Stimulated activated CD4-positive, alpha-beta T cell treated with anti-CD3 and anti-CD28 coated beads, Interleukin-1b, Interleukin-23, amount 100 ng/mL, for 24 hours (primary cell): Measurements from ENCODE around the gene SLC13A2.
A peak's percentile ranks its signal among the peaks of the same experiment; 100 is the strongest.

Source experiments
- DNase-seq, 4 experiments: peaks; one replicate each; pipeline ENCODE4 v3.0.0-alpha.2; 2020; ENCODE audit warnings: low read depth in 4 of 4, low spot score in 1 of 4

The SLC13A2 gene

GRCh38 chr17:28491860-28492259, 18.4 kb downstream of the SLC13A2 start:
- DNase-seq: no peak

DNA sequence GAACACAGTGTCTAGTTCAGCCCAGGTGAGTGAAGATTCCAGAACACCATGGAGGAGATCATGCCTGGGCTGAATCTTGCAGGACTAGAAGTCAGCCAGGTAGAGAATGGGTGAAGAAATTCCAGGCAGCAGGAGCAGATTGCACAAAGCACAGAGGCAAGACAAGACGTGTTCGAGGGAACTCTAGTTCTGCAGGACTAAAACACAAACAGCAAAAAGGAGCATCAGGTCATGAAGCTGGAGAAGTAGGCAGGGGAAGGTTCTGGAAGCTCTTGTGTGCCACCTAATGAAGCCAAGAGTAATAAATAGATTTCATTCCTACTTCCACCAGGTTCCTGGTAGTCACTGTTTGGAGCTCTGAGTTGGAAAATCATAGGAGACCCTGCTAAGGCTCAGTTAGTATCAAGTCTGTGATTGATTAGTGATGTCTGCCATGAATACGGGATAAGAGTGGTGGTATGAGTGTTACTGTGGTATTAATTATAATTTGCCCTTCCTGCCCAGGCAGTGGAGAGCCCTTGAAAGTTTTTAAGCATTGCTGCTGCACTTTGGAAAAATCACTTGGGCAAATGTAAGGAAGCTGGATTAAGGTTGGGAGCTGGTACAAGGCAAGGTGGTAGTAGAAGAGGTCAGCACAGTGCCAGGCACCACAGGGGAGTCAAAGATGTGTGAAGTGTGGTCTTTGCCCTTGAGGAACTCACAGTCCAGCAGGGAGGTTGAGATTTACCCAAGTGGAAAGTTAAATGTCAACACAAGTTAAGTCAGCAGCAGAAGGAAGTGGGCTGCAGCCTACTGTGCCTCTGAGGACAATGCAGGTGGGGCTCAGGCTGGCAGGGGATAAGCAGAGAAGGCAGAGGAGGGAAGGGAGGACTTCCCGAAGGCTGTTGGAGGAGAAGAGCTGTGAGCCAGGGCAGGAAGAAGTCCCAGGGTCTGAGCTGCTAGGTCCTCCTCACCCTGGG, 19.2 kb downstream of the SLC13A2 start:
- DNase-seq: no peak

DNA sequence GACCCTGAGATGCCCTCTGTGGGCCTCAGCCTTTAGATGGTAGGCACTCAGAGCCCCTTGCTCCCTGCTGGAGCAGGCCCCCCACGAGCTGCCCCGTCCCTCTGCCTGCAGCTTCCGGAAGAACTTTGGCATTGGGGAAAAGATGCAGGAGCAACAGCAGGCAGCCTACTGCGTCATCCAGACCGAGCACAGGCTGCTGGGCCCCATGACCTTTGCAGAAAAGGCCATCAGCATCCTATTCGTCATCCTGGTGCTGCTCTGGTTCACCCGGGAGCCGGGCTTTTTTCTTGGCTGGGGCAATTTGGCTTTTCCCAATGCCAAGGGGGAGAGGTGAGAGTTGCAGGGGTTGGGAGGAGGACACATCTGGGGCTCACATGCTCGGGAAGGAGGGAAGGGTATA, 20.0 kb downstream of the SLC13A2 start:
- no peak for DNase-seq

DNA sequence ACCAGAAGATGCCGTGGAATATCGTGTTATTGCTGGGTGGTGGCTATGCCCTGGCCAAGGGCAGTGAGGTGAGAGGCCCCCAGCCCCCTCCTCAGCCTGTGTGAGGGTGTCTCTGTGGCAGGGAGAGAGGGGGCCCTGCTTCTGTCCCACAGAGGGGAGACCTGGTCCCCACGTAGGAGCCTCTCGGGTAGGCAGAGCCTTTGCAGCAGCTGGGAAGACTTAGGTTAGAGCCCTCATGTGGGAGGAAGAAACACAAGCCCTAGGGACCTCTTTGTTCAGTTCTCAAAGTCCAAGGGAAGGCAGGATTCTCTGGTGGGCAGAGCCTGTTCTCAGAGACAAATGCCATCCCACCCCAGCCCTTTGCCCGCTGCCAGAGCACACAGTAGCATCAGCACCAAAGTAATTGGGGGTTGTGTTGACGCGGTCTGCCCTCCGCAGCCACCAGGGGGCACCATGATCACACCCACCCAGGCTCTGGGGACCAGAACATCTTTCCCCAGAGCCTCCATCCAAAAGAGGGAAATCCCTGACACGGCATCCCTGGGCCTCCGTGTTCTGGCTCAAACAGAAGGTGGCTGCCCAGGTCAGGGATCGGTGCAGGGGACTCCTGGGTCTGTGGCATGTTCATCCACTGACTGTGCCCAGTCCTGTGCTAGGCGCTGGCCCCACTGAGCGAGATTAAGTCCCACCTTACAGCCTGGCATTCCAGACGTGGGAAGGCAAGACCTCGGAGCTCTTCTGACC, 21.2 kb downstream of the SLC13A2 start:
- DNase-seq: peak; percentile 54 to 76 (median 72)

DNA sequence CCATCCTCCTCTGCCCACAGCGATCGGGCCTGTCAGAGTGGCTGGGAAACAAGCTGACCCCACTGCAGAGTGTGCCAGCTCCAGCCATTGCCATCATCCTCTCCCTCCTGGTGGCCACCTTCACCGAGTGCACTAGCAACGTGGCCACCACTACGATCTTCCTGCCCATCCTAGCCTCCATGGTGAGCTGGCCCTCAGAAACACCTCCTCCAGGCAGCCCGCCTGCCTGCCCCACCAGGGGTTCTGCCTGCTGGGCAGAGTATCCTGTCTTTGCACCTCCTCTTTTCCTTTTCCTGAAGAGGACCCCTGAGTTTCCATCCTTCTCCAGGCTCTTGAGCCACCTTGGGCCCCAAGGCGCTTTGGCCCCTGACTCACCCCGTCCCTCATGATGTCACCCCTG, 22.2 kb downstream of the SLC13A2 start:
- no peak for DNase-seq

DNA sequence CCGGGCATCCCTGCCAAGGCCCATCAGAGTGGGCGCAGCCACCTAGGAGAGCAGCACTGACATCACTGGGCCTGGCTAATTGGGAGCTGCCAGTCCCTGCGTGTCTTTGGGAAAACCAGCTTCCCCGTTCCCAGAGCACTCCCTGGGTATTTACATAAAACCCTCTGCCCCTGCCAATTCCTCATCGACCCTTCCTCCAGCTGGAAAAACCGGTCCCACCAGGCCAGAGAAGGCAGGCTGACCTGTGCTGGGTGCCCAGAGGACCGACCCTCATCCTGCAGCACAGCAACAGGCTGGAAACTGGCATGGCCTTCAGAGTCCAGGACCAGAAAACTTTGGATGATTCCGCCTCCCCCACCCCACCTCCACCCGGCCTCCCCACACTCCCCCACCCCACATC, 24.5 kb downstream of the SLC13A2 start:
- no peak for DNase-seq

GRCh38 chr17:28498652-28499363, 25.4 kb downstream of the SLC13A2 start:
- DNase-seq: no peak

DNA sequence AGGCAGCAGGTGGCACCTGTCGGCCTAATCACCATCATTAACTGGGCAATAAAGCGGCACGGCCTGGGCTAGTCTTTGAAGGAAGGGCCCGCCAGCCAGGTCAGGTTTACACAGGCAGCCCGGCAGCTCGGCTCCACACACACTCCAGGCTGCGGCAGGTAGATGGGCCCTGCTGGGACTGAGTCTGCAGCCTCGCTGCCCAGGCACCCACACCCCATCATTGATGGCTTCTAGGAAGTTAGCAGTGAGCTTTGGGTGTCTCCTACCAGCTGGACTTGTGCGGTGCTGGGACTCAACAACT, 25.9 kb downstream of the SLC13A2 start:
- no peak for DNase-seq

- DNase-seq: no peak
These were observed 26.4 kb downstream of the SLC13A2 start for GRCh38 chr17:28499684-28500357.

GRCh38 chr17:28500712-28501379, 27.4 kb downstream of the SLC13A2 start:
- DNase-seq: no peak

DNA sequence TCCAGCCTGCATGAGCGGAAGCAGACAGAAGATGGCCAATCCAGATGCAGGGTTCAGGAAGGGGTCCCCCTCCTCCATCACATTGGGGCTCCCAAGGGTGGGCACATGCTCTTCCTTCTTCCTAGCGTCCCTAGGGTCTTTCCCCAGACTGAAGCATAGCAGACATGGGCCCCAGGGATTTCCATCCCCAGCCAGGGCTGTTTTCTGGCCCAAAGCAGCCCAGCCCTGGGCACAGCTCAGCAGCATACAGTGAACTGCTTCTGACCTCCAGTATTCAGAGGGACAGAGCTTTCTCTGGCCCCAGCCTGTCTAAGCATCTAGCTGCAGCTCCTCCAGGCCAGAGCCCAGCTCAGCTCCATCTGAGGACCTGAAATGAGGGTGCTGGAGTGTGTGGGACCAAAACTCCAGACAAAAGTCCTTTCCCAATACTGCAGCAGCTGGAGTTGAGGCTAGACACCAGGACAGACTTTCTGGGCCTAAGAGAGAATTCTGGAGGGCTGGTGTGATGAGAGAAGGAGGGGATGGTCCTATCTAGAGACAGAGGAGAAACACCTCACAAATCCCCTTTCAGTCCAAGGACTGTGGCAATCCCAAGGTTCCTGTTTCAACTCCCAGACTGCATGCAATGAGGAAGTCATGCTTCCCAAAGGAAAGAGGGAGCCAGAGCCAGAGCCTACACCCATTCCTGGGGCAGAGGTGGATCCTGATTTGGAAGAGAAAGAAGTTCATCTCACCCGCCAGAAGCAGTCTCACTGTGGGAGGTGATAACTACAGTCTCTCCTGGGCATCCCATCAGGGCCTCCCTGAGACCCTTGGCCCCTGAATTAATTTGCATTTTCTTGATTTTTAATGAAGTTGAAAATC, 28.2 kb downstream of the SLC13A2 start:
- no peak for DNase-seq

DNA sequence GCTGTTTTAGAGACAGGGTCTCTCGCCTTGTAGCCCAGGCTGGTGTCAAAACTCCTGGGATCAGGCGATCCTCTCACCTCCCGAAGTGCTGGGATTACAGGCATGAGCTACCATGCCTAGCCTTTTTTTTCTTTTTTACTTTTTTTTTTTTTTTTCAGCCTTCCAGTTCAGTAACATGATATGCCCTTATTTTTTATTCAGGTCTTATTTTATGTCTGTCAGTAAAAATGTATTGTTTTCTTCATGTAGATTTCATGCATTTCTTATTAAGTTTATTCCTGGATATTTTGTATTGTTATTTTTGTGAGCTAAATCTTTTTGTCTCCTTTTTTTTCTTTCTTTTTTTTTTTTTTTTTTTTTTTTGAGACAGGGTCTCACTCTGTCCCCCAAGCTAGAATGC, 30.0 kb downstream of the SLC13A2 start:
- DNase-seq: no peak

DNA sequence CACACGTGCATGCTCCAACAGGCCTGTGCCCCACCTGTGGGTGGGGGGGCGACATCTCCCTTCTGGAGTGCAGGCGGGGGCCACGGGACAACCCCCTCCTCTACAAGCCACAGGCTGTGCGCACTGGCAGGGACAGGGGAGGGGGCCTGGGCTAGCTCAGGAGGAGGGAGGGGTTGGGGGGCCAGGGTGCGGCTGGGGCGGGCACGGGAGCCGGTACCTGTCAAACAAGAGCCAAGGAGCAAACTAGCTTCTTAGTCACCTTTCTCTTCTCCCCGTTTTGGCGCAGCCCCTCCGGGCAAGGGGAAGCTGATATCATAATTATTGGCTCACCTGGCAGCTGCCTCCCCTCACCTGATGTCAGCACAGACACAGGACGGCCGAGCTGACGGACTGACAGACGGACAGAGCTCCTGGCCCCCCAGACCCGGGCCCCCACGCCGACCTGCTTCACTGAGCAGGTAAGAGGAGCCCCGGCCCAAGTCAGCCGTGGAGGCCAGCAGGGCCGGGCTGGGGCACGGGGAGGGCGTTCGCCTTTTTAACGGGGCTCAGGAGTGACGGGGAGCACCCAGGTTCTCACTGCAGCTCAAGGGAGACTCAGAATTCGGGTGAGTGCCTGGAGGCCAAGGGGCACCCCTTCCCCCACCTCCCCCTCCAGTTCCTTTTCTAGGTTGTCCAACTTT, 32.7 kb downstream of the SLC13A2 start, which contains the start of gene FOXN1:
FOXN1 (plus strand) TSS at position 363 of the 680 bp plus-strand sequence. CDS start 17,622 bp downstream, outside the sequence.
- no peak for DNase-seq

- DNase-seq: no peak
These were observed 33.5 kb downstream of the SLC13A2 start for GRCh38 chr17:28506763-28507487.

- DNase-seq: no peak
These were observed 34.2 kb downstream of the SLC13A2 start for GRCh38 chr17:28507567-28508203.

DNA sequence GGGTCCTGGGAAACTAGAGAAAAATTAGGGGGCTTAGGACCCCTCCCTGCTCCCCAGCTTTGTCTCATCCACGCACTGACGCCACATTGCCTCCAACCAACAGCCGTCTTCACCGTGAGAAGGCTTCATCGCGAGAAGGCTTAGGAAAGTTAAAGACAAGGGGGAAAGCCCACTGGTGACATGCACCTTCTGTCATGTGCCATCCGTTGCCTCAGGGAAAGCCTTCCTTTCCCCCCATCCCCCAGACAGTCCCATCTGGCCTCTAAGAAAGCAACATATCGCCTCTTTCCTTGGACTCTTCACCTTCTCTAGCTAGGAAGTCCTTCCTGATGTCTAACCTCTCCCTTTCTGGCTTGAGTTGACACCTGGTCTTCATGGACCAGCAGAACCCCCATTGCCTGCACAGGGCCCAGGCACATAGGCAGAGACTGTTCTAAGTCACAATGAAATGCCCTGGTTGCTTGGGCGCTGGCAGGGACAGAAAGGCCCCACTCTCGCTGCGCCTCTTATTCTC, 34.8 kb downstream of the SLC13A2 start:
- no peak for DNase-seq

DNA sequence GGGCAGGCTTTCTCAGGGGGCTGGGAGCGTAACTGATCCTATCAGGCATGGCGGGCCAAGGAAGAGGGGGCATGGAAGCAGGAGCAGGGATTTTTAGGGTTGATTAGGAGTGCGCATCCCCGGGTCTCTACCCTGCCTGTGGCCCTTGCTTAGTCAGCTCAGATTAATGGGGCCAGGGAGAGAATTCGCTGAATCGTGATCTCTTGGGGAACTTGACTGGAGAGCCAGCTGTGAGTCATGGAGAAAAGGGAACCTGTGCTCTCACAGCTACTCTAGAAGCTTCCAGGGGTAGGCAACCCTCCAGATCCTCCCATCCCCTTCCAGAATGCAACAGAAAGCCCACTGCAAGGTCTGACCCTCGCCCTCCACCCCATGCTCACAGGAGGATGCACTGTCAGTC, 36.3 kb downstream of the SLC13A2 start:
- DNase-seq: no peak
